ENCODE results near the gene AKT1. TPM values are rescaled to one million over a fixed set of nuclear protein-coding genes. Genes with fewer than 3 reads are reported as not detected.

The AKT1 gene
- total and polyA plus RNA-seq, 2 of the 13 experiments (the other 11 are each of a cell fraction or from before 2014, with no cell fraction given), result 96.2 to 116 TPM

- TF ChIP-seq ZNF512B (CRISPR knock-in tag; IDR thresholded peaks at IDR 0.05; ENCODE audit: borderline replicate concordance) (no peak), SCMH1 (CRISPR knock-in tag; IDR thresholded peaks at IDR 0.05; ENCODE audit: borderline replicate concordance) (no peak), CENPX (CRISPR knock-in tag; IDR thresholded peaks at IDR 0.05) (no peak), TARDBP (CRISPR knock-in tag; IDR thresholded peaks at IDR 0.05) (0 out of 2 replicates have a peak, but pooled peaks have one; percentile 55), ZNF18 (CRISPR knock-in tag; IDR thresholded peaks at IDR 0.05; ENCODE audit: insufficient replicate concordance) (no peak), KLF12 (CRISPR knock-in tag; IDR thresholded peaks at IDR 0.05; ENCODE audit: borderline replicate concordance) (0 out of 2 replicates have a peak, but pooled peaks have one; percentile 54), NFAT5 (CRISPR knock-in tag; IDR thresholded peaks at IDR 0.05) (no peak), AHDC1 (CRISPR knock-in tag; IDR thresholded peaks at IDR 0.05; ENCODE audit: borderline replicate concordance) (no peak), AKAP8 (CRISPR knock-in tag; IDR thresholded peaks at IDR 0.05) (peak; percentile 71)
These were observed 68.7 kb downstream of the AKT1 start (continued) for GRCh38 chr14:104726600-104727451.
